Astrocyte (in vitro differentiated cells and primary cell): ENCODE data around the gene ZBTB18.

ENCODE experiments used
- EZH2 ChIP-seq: IDR thresholded peaks from 2 replicates; pipeline ENCODE4 v1.6.1; 2012; ENCODE audit warnings: mild to moderate bottlenecking, low read length, inconsistent platforms; ENCODE audit not compliant: insufficient read depth
- TF ChIP-seq, protein P1 (sequence below): IDR thresholded peaks from 2 replicates; pipeline ENCODE4 v1.5.1; 2011; ENCODE audit warnings: low read depth, mild to moderate bottlenecking, inconsistent platforms, low read length, moderate library complexity; ENCODE audit not compliant: insufficient read depth

DNA sequence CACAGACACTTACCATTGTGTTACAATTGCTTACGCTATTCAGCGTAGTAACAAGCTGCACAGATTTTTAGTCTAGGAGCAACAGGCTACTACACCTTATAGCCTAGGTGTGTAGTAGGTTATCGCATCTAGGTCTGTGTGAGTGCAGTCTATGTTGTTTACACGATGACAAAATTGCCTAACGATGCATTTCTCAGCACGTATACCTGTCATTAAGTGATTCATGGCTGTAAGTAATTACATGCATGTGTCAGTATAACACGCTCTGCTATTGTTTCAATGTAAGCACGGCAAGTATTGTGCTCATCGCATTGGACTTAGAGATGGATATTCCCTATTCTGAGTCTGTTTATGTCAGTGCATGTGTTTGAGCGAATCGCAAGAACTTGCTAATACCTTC is 15.7 kb upstream of the ZBTB18 start:
- TF ChIP-seq, protein P1, sequence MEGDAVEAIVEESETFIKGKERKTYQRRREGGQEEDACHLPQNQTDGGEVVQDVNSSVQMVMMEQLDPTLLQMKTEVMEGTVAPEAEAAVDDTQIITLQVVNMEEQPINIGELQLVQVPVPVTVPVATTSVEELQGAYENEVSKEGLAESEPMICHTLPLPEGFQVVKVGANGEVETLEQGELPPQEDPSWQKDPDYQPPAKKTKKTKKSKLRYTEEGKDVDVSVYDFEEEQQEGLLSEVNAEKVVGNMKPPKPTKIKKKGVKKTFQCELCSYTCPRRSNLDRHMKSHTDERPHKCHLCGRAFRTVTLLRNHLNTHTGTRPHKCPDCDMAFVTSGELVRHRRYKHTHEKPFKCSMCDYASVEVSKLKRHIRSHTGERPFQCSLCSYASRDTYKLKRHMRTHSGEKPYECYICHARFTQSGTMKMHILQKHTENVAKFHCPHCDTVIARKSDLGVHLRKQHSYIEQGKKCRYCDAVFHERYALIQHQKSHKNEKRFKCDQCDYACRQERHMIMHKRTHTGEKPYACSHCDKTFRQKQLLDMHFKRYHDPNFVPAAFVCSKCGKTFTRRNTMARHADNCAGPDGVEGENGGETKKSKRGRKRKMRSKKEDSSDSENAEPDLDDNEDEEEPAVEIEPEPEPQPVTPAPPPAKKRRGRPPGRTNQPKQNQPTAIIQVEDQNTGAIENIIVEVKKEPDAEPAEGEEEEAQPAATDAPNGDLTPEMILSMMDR, result no peak
- no peak for TF ChIP-seq EZH2
